Measurements from ENCODE around the gene FOXJ3.

Gene FOXJ3

GRCh38 chr1:42183210-42183956, 151.7 kb downstream of the FOXJ3 start:
- no peak for DNase-seq

GRCh38 chr1:42181687-42182086, 153.3 kb downstream of the FOXJ3 start:
- DNase-seq: no peak

DNA sequence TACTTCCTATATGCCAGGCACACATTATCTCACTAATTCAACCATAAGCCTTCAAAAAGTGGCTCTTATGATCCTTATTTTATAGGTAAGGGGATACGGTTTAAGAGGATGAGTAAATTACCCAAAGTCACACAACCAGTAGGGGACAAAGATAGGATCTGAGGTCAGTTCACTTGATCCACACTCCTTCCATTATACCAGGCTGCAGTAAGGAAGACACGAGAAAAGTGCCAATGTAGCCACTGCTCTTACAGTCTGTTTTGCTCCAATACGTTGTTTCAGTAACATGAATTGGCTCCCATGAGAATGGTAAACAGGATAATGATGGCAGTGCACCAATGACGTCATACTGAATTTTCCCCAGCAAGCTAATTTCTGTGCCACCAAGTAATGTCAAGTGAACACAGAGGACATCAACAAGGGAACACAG, 155.1 kb downstream of the FOXJ3 start:
- no peak for DNase-seq

GRCh38 chr1:42179275-42179674, 155.8 kb downstream of the FOXJ3 start:
- DNase-seq: no peak

DNA sequence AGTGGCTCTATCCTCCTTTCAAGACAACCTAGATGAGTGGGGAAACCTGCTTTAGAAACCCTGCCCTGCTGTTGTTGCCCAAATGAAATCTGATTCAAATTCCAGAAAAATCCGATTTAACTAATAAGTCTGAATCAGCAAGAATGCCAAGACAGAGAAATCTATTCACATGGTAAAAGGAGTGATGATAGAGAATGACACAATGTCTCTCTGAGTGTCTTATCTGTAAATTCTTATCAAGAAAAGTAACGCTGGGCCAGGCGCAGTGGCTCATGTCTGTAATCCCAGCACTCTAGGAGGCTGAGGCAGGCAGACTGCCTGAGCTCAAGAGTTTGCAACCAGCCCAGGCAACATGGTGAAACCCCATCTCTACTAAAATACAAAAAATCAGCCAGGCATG, 156.8 kb downstream of the FOXJ3 start:
- no peak for DNase-seq

GRCh38 chr1:42177541-42177981, 157.5 kb downstream of the FOXJ3 start:
- DNase-seq: no peak

DNA sequence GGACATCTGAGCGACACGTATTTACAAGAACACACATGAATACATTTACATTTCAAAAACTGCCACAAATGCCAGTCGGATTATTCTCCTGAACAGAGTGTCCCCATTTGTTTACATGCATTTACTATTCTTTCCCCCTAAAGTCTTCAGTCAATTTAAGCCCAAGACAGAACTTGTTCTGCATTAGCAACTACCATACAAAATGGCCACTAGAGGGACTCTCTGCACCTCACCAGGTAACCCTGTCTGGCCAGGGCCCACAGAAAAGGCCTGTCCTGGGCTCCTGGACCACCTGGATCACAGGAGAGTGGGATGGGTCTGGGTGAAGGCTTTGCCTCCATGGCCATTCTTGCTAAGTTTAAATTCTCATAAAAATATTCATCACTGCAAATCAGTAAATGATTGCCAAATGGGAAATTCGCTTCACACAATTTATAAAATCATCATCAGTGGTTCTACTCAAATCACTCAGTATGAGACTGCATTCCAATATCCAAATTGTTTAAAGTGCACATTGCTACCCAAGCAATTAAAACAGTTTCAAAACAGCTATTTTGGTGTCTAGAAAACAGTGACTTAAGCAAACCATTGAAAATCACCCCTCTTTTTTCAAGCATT, 158.0 kb downstream of the FOXJ3 start:
- no peak for DNase-seq

GRCh38 chr1:42175314-42176054, 159.6 kb downstream of the FOXJ3 start:
- no peak for DNase-seq

DNA sequence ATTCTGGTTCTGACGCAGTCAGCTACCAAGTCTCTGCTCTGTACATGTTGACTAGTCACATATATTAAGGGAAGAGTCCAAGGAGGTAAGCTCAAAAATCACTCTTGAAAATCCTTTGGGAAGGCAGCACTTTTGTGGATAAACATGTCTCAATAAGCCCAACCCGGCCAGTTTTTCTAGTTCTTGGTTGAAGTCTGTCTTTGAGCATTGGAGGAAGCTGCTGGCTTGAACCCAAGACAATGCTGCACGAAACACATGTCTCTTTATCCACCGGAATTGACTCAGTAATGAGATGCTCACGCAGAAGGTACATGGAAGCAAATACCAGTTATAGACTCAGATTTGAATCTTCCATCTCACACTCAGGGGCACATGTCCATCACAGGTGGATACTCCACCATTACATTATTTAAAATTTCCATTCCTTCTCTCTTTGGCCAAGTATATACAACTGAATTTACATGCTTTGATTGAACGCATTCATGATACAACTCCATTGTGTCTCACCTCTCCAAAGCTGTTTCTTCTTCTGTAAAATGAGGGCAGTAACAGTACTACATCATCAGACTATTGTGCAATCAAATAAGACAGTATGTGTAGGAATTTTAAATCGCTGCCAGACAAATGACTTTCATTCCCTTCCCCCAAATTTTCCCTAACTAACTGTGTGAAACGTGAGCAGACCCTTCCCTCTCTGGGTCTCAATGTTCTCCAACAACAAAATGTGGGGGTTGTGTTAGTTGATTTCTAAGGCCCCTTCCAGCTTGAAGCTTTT, 160.9 kb downstream of the FOXJ3 start:
- DNase-seq: no peak

GRCh38 chr1:42173155-42173933, 161.7 kb downstream of the FOXJ3 start:
- DNase-seq: no peak

DNA sequence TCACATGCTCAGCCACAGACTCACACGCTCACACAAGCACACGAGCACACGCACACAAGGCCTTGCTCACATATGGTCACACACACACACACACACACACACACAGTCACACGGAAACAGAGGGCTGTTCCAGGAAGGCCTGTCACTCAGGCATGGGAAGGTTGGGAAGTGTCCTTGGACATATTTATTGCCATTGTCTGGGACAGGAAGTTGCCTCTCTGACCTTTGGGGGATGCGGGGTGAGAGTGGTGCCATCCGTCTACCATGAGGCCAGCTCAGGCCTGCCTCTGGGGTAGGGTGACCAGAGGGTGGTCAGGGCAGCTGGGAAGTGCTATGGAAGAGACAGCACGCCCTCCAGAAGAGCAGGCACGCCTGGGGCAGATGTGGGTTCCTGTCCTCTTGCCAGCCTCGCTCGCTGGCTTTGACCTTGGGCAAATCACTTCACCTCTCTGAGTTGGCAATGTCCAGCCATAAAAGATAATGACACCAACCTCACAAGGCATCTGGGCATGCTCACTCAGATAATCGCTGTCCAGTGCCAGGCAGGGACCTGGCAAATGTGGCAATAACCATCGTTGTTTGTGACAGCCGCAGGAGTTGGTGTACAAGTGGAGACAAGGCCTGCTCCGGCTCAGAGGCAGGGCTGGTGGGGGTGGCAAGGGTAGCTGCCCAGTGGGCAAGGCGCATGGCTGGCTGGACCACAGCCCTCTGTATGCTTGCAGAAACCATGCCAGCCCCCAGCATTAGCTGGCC, 162.5 kb downstream of the FOXJ3 start:
- DNase-seq: no peak

DNA sequence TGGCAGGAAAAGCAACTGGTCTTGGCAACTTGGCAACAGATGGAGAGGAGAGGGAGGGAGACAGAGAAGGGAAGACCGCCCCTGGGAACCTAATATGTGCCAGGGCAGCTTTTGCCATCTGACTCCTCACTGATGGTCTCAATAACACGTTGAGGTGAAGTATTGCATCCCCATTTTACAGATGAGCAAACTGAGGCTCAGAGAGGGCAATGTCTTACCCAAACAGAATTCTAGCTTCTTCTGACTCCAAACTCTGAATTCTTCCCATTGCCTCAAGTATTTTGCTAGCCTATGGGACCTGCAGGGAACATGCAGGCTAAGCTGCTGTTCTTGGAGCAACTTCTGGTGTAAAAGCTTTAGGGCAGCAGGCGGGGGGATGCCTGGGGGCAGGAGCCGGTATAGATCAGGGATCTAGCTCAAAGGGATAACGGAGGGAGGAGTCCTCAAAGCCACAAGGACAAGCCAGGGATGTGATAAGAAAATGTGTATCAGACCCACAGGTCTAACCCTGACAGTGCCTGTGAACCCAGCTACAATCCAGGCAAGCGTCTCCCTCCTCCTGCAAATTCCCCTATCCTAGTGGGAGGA, 163.3 kb downstream of the FOXJ3 start:
- DNase-seq: no peak

- no peak for DNase-seq
Observed at GRCh38 chr1:42170779-42171621, 164.0 kb downstream of the FOXJ3 start.

DNA sequence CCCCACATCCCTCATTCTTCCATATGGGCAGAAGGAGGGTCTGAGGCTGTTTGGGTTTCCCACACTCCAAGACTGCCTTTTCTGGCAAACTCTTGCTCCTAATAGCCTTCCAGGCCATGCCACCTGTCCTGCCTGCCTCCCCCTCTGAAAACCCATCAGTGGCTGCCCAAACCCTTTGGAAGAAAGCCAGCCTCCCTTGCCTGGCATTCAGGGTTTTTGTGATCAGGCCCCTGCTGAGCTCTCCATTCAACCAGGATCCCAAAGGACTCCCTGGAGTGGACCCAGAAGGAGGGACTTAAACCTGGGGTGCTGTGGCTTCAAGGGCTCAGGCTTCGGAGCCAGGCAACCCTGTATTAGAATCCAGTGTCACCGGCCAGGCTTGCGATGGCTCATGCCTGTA, 166.3 kb downstream of the FOXJ3 start:
- DNase-seq: no peak

DNA sequence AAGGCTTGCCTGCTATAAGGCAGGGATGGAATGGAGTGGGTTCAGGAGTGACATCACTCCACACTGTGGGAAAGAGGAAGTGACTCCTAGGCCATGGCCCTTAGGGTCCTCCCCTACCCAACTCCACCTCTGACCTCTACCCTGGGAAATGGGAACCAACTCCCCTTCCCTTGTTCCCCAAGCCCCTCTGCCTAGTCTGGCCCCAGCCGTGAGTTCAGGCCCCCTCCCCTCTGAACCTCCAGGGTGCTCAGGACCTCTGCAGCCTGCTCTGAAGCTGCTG, 166.7 kb downstream of the FOXJ3 start:
- DNase-seq: no peak

GRCh38 chr1:42167611-42168390, 167.2 kb downstream of the FOXJ3 start:
- DNase-seq: no peak

- DNase-seq: no peak
Observed at GRCh38 chr1:42165511-42166210, 169.4 kb downstream of the FOXJ3 start.

GRCh38 chr1:42164551-42165420, 170.2 kb downstream of the FOXJ3 start, which contains the start of gene GUCA2A:
Gene GUCA2A (minus strand): TSS chr1:42164745. CDS start chr1:42164712, 33 bp downstream.
- DNase-seq: no peak
